GM12891 (cell line): Measurements from ENCODE around the gene CST6.

ENCODE experiments used
- PAX5 ChIP-seq: IDR thresholded peaks from 2 replicates; pipeline ENCODE4 v1.6.1; 2011; ENCODE audit warnings: low read length, moderate library complexity, mild to moderate bottlenecking; ENCODE audit not compliant: insufficient read depth, severe bottlenecking
- POLR2A ChIP-seq: IDR thresholded peaks from 2 replicates; pipeline ENCODE4 v1.6.1; 2011; ENCODE audit warnings: low read depth, low read length, control low read depth
- POLR2AphosphoS5 ChIP-seq: IDR thresholded peaks from 2 replicates; pipeline ENCODE4 v1.6.1; 2011; ENCODE audit warnings: low read depth, low read length, control low read depth
- POU2F2 ChIP-seq: IDR thresholded peaks from 2 replicates; pipeline ENCODE4 v1.6.1; 2011; ENCODE audit warnings: low read depth, mild to moderate bottlenecking, control low read depth, low read length, moderate library complexity
- SPI1 ChIP-seq: IDR thresholded peaks from 2 replicates; pipeline ENCODE4 v1.6.1; 2011; ENCODE audit warnings: low read depth, low read length, control low read depth
- TAF1 ChIP-seq: IDR thresholded peaks from 2 replicates; pipeline ENCODE4 v1.6.1; 2011; ENCODE audit warnings: low read depth, low read length, control low read depth

DNA sequence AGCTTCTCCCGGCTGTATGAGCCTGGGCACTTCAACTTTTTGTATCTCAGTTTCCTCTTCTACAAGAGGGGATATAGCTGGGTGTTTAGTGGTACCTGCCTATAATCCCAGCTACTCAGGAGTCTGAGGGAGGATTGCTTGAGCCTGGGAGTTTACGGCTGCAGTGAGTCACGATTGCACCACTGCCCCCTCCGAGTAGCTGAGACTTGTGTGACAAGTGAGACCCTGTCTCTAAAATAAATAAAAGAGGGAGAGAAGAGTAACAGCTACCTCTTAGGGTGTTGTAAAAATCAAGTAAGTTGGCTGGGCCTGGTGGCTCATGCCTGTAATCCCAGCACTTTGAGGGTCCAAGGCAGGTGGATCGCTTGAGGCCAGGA lies 24.5 kb downstream of the CST6 start:
- TF ChIP-seq POLR2A (no peak), TAF1 (no peak), SPI1 (no peak), PAX5 (no peak), POLR2AphosphoS5 (no peak), POU2F2 (no peak)
